HUES6 (cell line): ENCODE data around the gene UXS1.

Experiments used
- H3K27ac ChIP-seq: 2 replicates; pipeline ENCODE4 v1.7.0; 2013; ENCODE audit warnings: low read depth, mild to moderate bottlenecking, low read length, inconsistent platforms
- H3K27me3 ChIP-seq: 2 replicates; pipeline ENCODE4 v1.6.1; 2013; ENCODE audit warnings: low read length; ENCODE audit not compliant: control insufficient read depth, insufficient read depth
- H3K36me3 ChIP-seq: 2 replicates; pipeline ENCODE4 v1.6.1; 2013; ENCODE audit warnings: low read length; ENCODE audit not compliant: control insufficient read depth, insufficient read depth
- H3K4me1 ChIP-seq: 2 replicates; pipeline ENCODE4 v1.6.1; 2013; ENCODE audit warnings: low read length; ENCODE audit not compliant: control insufficient read depth, insufficient read depth
- H3K4me3 ChIP-seq: 2 replicates; pipeline ENCODE4 v1.5.1; 2013; ENCODE audit warnings: low read depth, low read length
- H3K9ac ChIP-seq: one replicate; pipeline ENCODE4 v1.6.1; 2013; ENCODE audit warnings: mild to moderate bottlenecking, low read length
- H3K9me3 ChIP-seq: 2 replicates; pipeline ENCODE4 v1.6.1; 2013; ENCODE audit warnings: low read depth, low read length; ENCODE audit not compliant: control insufficient read depth, insufficient read depth

UXS1 gene

GRCh38 chr2:106161341-106161740 is 32.8 kb downstream of the UXS1 start:
- Histone ChIP-seq H3K27ac (no peak overlapping the region), H3K4me3 (no peak overlapping the region), H3K9ac (no peak overlapping the region), H3K9me3 (no peaks in the 10 kb centered on the region), H3K27me3 (no peaks in the 10 kb centered on the region), H3K36me3 (peaks cover 61% of the 10 kb centered on the region), H3K4me1 (peaks cover 31% of the 10 kb centered on the region)

GRCh38 chr2:106160786-106161261 is 33.3 kb downstream of the UXS1 start:
- H3K27ac ChIP-seq = no peak overlapping the region
- H3K9me3 ChIP-seq = no peaks in the 10 kb centered on the region
- H3K9ac ChIP-seq = no peak overlapping the region
- H3K4me3 ChIP-seq = no peak overlapping the region
- H3K36me3 ChIP-seq = peaks cover 64% of the 10 kb centered on the region
- peaks cover 26% of the 10 kb centered on the region for H3K4me1 ChIP-seq
- no peaks in the 10 kb centered on the region for H3K27me3 ChIP-seq

DNA sequence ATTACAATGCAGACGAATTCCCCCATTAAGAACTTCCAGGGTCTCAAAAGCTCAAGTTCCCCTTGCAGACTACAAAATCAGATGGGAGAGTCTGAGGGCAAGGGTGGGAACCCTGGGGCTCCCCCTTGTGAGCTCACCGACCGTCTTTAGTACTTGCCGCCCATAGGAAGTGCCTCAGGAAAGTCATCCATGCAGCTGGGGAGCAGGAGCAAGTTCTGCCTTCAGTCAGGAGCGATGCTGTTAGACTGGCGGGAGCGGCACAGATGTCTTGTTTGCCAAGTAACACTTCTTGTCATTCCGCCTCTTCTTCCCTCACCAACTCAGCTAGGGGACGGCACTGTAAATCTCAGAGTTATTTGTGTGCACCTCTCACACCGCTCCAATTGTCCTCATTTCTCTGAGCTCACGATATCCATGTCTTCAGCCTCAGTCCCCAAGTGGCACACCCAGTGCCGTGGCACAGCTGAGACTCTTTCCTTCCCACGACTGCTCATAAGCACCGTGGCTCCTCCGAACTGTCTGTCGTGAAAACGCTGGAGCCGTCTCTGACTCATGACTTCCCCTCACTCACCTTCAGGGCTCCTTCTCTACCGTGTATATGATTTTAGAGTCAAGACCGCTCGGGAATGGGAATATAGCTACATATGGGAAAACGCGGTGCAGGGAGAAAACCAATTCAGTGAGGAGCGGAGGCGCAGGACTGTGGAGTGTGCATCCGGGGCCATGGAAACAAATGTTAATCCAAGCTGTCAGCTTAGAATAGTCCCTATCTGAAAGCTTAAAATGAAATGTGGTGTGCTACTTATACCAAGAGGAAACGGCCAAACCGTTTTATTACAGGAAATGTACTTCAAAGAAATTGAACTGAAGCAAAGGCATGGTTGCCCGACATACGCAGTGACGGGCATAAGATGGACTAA is 34.0 kb downstream of the UXS1 start:
- no peaks in the 10 kb centered on the region for H3K9me3 ChIP-seq
- H3K36me3 ChIP-seq = peaks cover 69% of the 10 kb centered on the region
- peaks cover 19% of the 10 kb centered on the region for H3K4me1 ChIP-seq
- H3K27me3 ChIP-seq = no peaks in the 10 kb centered on the region
- no peak overlapping the region for H3K9ac ChIP-seq
- H3K27ac ChIP-seq = no peak overlapping the region
- H3K4me3 ChIP-seq = no peak overlapping the region

- Histone ChIP-seq H3K4me3 (no peak overlapping the region), H3K27ac (no peak overlapping the region), H3K9me3 (peaks cover 2% of the 10 kb centered on the region; the same call in 1 of the 2 replicates), H3K36me3 (peaks cover 81% of the 10 kb centered on the region), H3K4me1 (peaks cover 6% of the 10 kb centered on the region), H3K27me3 (no peaks in the 10 kb centered on the region), H3K9ac (no peak overlapping the region)
Observed at GRCh38 chr2:106158871-106159270, 35.2 kb downstream of the UXS1 start.

DNA sequence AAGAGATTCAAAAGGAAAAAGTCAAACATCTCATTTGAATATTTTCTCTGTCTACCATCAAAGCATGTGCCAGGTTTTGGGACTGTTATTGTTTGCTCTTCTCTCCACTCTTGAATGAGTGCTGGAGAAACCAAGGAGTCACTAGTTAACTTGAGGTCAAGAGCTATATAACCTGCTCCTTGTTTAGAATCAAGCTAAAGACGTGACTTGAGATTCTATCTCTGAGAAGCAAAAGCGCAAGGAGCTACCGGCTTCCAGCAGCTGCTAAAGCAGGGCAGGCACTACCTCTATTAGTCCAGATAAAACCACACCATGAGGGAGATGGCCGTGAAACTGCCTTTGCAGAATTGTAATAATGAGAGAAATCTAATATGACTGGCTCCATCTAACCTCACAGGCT is 36.0 kb downstream of the UXS1 start:
- H3K4me3 ChIP-seq = no peak overlapping the region
- no peak overlapping the region for H3K27ac ChIP-seq
- peaks cover 2% of the 10 kb centered on the region; the same call in 1 of the 2 replicates for H3K9me3 ChIP-seq
- H3K9ac ChIP-seq = no peak overlapping the region
- peaks cover 5% of the 10 kb centered on the region for H3K4me1 ChIP-seq
- no peaks in the 10 kb centered on the region for H3K27me3 ChIP-seq
- H3K36me3 ChIP-seq = peaks cover 81% of the 10 kb centered on the region

- peaks cover 74% of the 10 kb centered on the region for H3K36me3 ChIP-seq
- peaks cover 5% of the 10 kb centered on the region for H3K4me1 ChIP-seq
- H3K9me3 ChIP-seq = peaks cover 2% of the 10 kb centered on the region; the same call in 1 of the 2 replicates
- H3K27me3 ChIP-seq = no peaks in the 10 kb centered on the region
- no peak overlapping the region for H3K4me3 ChIP-seq
- H3K27ac ChIP-seq = no peak overlapping the region
- no peak overlapping the region for H3K9ac ChIP-seq
Observed at GRCh38 chr2:106157416-106157815, 36.7 kb downstream of the UXS1 start.

GRCh38 chr2:106156305-106157296 is 37.5 kb downstream of the UXS1 start:
- H3K36me3 ChIP-seq = peaks cover 73% of the 10 kb centered on the region
- no peaks in the 10 kb centered on the region for H3K27me3 ChIP-seq
- no peak overlapping the region for H3K4me3 ChIP-seq
- H3K9ac ChIP-seq = no peak overlapping the region
- H3K4me1 ChIP-seq = no peaks in the 10 kb centered on the region
- H3K9me3 ChIP-seq = peaks cover 2% of the 10 kb centered on the region; the same call in 1 of the 2 replicates
- H3K27ac ChIP-seq = no peak overlapping the region

GRCh38 chr2:106153781-106154180 is 40.3 kb downstream of the UXS1 start:
- no peaks in the 10 kb centered on the region for H3K4me1 ChIP-seq
- no peaks in the 10 kb centered on the region for H3K27me3 ChIP-seq
- peaks cover 72% of the 10 kb centered on the region for H3K36me3 ChIP-seq
- H3K27ac ChIP-seq = no peak overlapping the region
- no peak overlapping the region for H3K9ac ChIP-seq
- no peak overlapping the region for H3K4me3 ChIP-seq
- peaks cover 2% of the 10 kb centered on the region; the same call in 1 of the 2 replicates for H3K9me3 ChIP-seq

- Histone ChIP-seq H3K27ac (no peak overlapping the region), H3K9me3 (no peaks in the 10 kb centered on the region), H3K4me3 (no peak overlapping the region), H3K36me3 (peaks cover 44% of the 10 kb centered on the region), H3K27me3 (no peaks in the 10 kb centered on the region), H3K4me1 (peaks cover 16% of the 10 kb centered on the region), H3K9ac (no peak overlapping the region)
Observed at GRCh38 chr2:106147665-106148064, 46.4 kb downstream of the UXS1 start.

DNA sequence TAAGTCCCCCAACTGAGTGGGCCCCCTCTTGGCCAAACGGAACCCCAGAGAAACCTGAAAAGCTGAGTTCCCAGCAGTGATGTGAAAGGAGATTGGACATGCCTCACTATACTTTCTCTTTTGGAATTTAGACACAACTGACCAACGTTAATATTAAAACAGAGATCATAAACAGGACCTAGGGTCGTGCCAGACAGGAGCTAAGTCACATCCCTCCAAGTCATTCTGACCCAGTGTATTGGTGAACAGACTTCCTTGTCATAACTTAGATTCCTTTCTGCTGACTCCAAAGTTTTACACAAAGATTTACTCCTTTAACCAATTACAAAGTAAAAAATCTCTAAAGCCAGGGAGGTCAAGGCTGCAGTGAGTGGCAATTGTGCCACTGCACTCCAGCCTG is 46.9 kb downstream of the UXS1 start:
- Histone ChIP-seq H3K36me3 (peaks cover 48% of the 10 kb centered on the region), H3K9ac (no peak overlapping the region), H3K4me1 (peaks cover 16% of the 10 kb centered on the region), H3K27me3 (no peaks in the 10 kb centered on the region), H3K4me3 (no peak overlapping the region), H3K27ac (no peak overlapping the region), H3K9me3 (no peaks in the 10 kb centered on the region)
